H1 (cell line): ENCODE measurements around the gene ATP7B. TPM values are rescaled to one million over a fixed set of nuclear protein-coding genes. Genes with fewer than 3 reads are reported as not detected.

ENCODE experiments used
- ASH2L ChIP-seq: fragments of 200-600, 300-600 bp; sonication (generic); IDR thresholded peaks from one replicate; pipeline ENCODE4 v1.7.1; 2017; ENCODE audit warnings: low read length
- SAP30 ChIP-seq: fragments of 300-600 bp; sonication (generic); IDR thresholded peaks from 2 replicates; pipeline ENCODE4 v1.7.1; 2012; ENCODE audit warnings: low read length, moderate library complexity, mild to moderate bottlenecking, inconsistent platforms; ENCODE audit not compliant: insufficient read depth, insufficient replicate concordance
- polyA plus RNA-seq, 7 experiments: library from polyadenylated mRNA; depleted of rRNA in 3 of 7; stranded (reverse) in 5 of 7; unstranded in 2 of 7; fragments of >200 nt in 5 of 7; fragments of 200-250 nt in 2 of 7; gene quantifications; 1 replicate in 5 of 7; 2 replicates in 1 of 7; 4 replicates in 1 of 7; pipeline versions ENCODE4 v1.2.1 to v1.2.3, GENCODE V29; 2011 to 2013; ENCODE audit warnings: missing spikeins in 2 of 7, mixed read lengths in 2 of 7
- total RNA-seq: library from RNA; stranded (reverse); fragmentation: NEBNext Ultra II Directional; extraction: Animal tissue kit (Norgen Biotek cat#: 25700); gene quantifications from 2 replicates; pipeline ENCODE4 v1.2.1, GENCODE V29; 2021

The ATP7B gene
- total and polyA plus RNA-seq, 2 of the 8 experiments (the other 6 are each of a cell fraction or from before 2014, with no cell fraction given): 4.1 to 9.2 TPM

GRCh38 chr13:51970349-51970748 is 40.9 kb downstream of the ATP7B start (continued):
- TF ChIP-seq SAP30 (no peak), ASH2L (no peak)
